Astrocyte of the cerebellum (primary cell): ENCODE results near the gene CXCL13.

ENCODE experiments used
- DNase-seq: peaks from one replicate; pipeline ENCODE4 v3.0.0-alpha.2; 2011; ENCODE audit warnings: low read depth
- H3K4me3 ChIP-seq: 2 replicates; pipeline ENCODE4 v1.5.1; 2011; ENCODE audit warnings: mild to moderate bottlenecking, low read depth, low read length, moderate library complexity
- CTCF ChIP-seq: IDR thresholded peaks from 2 replicates; pipeline ENCODE4 v1.5.1; 2012; ENCODE audit warnings: low read length, low read depth, moderate library complexity, mild to moderate bottlenecking; ENCODE audit errors: missing control alignments
- in situ Hi-C: cut with HindIII; loops from 2 replicates; pipeline ENCODE4 v1.10.0; 2017; ENCODE audit warnings: low sequenced_read_pairs

CXCL13 gene

GRCh38 chr4:77586951-77587383 is 18.7 kb upstream of the CXCL13 start:
- no peak for TF ChIP-seq CTCF
- in situ Hi-C loops = no loop called here
- no peak overlapping the region for H3K4me3 ChIP-seq
- no peak for DNase-seq

GRCh38 chr4:77590482-77590881 is 15.1 kb upstream of the CXCL13 start:
- DNase-seq = no peak
- TF ChIP-seq CTCF = no peak
- in situ Hi-C loops = no loop called here
- no peak overlapping the region for H3K4me3 ChIP-seq

GRCh38 chr4:77591532-77591931 is 14.1 kb upstream of the CXCL13 start:
- DNase-seq = no peak
- H3K4me3 ChIP-seq = no peak overlapping the region
- no peak for TF ChIP-seq CTCF
- in situ Hi-C loops = no loop called here

GRCh38 chr4:77593101-77593500 is 12.5 kb upstream of the CXCL13 start:
- DNase-seq = peak; percentile 20
- H3K4me3 ChIP-seq = no peak overlapping the region
- TF ChIP-seq CTCF = no peak
- in situ Hi-C loops = no loop called here

- no peak for DNase-seq
- TF ChIP-seq CTCF = no peak
- no peak overlapping the region for H3K4me3 ChIP-seq
- in situ Hi-C loops = no loop called here
Measured at GRCh38 chr4:77593993-77594392, 11.6 kb upstream of the CXCL13 start.

- no peak for TF ChIP-seq CTCF
- no peak for DNase-seq
- in situ Hi-C loops = no loop called here
- no peak overlapping the region for H3K4me3 ChIP-seq
Measured at GRCh38 chr4:77595364-77595973, 10.2 kb upstream of the CXCL13 start.
